Bronchial epithelial cell (primary cell): Measurements from ENCODE around the gene TMPRSS3. TPM values are rescaled to one million over a fixed set of nuclear protein-coding genes. Genes with fewer than 3 reads are reported as not detected.

Experiments
- DNase-seq: peaks from one replicate; pipeline ENCODE4 v3.0.0-alpha.2; 2010; ENCODE audit warnings: low read depth
- FAIRE-seq: peaks from 2 replicates; lab custom pipeline; 2011; peaks lifted over from hg19 to GRCh38; lab: Jason Lieb, UNC
- H3K27me3 ChIP-seq: 2 replicates; pipeline ENCODE4 v1.5.1; 2011; ENCODE audit warnings: low read length; ENCODE audit not compliant: control insufficient read depth, insufficient read depth
- H3K36me3 ChIP-seq: 2 replicates; pipeline ENCODE4 v1.5.1; 2011; ENCODE audit warnings: low read length; ENCODE audit not compliant: control insufficient read depth, insufficient read depth
- H3K4me3 ChIP-seq: 2 replicates; pipeline ENCODE4 v1.5.1; 2011; ENCODE audit warnings: mild to moderate bottlenecking, low read depth, low read length, control low read depth
- CTCF ChIP-seq: IDR thresholded peaks from 2 replicates; pipeline ENCODE4 v1.5.1; 2011; ENCODE audit warnings: mild to moderate bottlenecking, moderate library complexity, low read length, control low read depth, inconsistent platforms; ENCODE audit not compliant: insufficient read depth, severe bottlenecking
- total RNA-seq: library from RNA; depleted of rRNA; stranded (reverse); fragments of >200 nt; gene quantifications from 2 replicates; pipeline ENCODE4 v1.2.1, GENCODE V29; 2014

The TMPRSS3 gene
- total RNA-seq, 1 donor from 2014 or later, result under 0.01 TPM

DNA sequence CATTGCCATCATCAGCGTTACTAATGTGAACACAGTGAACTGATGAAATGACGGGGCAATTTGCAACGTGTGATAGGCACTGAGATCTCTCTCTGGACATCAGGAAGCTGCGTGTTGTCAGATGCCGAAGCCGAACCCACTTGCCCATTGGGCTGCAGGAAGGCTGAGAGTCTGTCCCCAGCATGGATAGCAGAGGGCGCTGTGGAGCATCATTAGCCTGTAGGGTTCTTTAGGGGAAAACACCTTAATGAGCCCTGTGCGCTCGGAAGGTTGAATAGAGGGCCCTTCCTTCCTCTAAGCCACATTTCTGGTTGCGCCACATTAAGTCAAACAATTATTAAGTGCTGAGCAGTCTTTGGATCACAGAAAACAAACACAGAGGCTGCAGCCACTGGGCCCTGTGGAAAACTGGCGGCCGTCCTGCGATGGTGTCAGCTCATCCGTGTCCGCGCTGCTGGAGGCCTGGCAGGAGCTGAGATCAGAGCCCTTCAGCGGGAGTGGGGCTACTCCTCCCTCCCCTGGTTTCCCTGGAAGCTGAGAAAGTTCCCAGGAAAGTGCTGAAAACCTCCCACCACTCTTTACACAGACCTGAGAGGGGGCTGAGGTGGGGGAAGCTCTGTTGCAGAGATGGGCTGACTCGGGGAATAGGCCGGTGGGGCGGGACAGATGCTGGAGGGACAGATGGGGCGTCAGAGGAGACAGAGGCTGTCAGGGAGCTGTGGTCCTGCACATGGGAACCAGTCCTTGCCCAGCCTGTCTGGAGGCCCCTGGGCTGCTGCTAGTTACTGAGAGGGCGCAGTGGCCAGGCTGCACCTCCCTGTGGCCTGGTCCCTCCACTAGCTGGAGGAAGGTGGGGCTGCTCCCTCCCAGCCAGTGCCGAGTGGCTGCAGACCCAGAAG lies 57.8 kb downstream of the TMPRSS3 start:
- H3K4me3 ChIP-seq, result no peak overlapping the region
- TF ChIP-seq CTCF, result peak; percentile 88
- DNase-seq, result peak; percentile 81
- H3K27me3 ChIP-seq, result no peaks in the 10 kb centered on the region
- no peak for FAIRE-seq
- no peaks in the 10 kb centered on the region for H3K36me3 ChIP-seq

DNA sequence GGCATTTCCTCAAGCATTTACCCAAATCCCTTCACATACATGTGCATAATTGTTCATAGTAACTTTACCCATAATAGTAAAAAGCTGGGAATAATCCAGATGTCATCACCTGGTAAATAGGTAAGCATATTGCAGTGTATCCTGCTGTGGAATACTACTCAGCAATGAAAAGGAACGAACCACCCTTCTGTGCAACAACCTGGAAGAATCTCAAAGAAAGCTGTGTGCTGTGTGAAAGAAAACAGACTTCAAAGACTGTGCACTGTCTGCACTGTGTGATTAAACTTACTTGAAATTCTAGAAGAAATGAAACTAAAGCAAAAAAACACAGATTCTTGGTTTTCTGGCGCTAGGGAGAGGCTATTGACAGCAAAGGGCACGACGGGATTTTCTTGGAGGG lies 58.6 kb downstream of the TMPRSS3 start:
- H3K36me3 ChIP-seq, result no peaks in the 10 kb centered on the region
- no peak for DNase-seq
- no peak for FAIRE-seq
- peaks cover 3% of the 10 kb centered on the region for H3K27me3 ChIP-seq
- no peak overlapping the region for H3K4me3 ChIP-seq
- TF ChIP-seq CTCF, result no peak

GRCh38 chr21:42336054-42336453 lies 59.8 kb downstream of the TMPRSS3 start:
- DNase-seq (peak; percentile 34), FAIRE-seq (no peak)
- no peak for TF ChIP-seq CTCF
- no peaks in the 10 kb centered on the region for H3K36me3 ChIP-seq
- H3K27me3 ChIP-seq, result peaks cover 3% of the 10 kb centered on the region
- H3K4me3 ChIP-seq, result no peak overlapping the region

- no peak overlapping the region for H3K4me3 ChIP-seq
- peaks cover 3% of the 10 kb centered on the region for H3K27me3 ChIP-seq
- FAIRE-seq (no peak), DNase-seq (no peak)
- H3K36me3 ChIP-seq, result no peaks in the 10 kb centered on the region
- no peak for TF ChIP-seq CTCF
These were observed 63.1 kb downstream of the TMPRSS3 start for GRCh38 chr21:42332557-42333317.

DNA sequence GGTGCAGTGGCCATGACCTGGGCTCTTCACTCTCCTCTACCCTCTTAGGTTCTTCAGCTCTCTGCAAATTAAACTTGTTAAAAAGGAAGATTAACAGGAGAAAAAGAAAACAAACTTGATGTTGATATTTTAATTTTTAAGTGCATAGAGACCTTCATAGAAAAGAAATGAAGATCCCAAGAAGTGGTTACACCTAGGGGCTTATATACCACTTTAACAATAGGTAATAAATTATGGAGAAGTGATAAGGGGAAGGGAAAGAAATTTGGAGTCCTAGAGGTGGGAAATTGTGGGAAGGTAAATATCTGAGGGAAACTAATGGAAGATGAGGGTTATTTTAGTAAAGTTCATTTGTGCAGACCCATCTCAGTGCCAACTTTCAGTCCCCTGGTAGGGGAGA lies 64.2 kb downstream of the TMPRSS3 start:
- H3K36me3 ChIP-seq, result no peaks in the 10 kb centered on the region
- no peak for TF ChIP-seq CTCF
- H3K4me3 ChIP-seq, result no peak overlapping the region
- FAIRE-seq, result no peak
- H3K27me3 ChIP-seq, result peaks cover 3% of the 10 kb centered on the region
- DNase-seq, result no peak
